ENCODE results near the gene ITGA1. TPM values are rescaled to one million over a fixed set of nuclear protein-coding genes. Genes with fewer than 3 reads are reported as not detected.

ITGA1 gene
- total RNA-seq, result 4.6 and 6.6 TPM in 2 replicates

DNA sequence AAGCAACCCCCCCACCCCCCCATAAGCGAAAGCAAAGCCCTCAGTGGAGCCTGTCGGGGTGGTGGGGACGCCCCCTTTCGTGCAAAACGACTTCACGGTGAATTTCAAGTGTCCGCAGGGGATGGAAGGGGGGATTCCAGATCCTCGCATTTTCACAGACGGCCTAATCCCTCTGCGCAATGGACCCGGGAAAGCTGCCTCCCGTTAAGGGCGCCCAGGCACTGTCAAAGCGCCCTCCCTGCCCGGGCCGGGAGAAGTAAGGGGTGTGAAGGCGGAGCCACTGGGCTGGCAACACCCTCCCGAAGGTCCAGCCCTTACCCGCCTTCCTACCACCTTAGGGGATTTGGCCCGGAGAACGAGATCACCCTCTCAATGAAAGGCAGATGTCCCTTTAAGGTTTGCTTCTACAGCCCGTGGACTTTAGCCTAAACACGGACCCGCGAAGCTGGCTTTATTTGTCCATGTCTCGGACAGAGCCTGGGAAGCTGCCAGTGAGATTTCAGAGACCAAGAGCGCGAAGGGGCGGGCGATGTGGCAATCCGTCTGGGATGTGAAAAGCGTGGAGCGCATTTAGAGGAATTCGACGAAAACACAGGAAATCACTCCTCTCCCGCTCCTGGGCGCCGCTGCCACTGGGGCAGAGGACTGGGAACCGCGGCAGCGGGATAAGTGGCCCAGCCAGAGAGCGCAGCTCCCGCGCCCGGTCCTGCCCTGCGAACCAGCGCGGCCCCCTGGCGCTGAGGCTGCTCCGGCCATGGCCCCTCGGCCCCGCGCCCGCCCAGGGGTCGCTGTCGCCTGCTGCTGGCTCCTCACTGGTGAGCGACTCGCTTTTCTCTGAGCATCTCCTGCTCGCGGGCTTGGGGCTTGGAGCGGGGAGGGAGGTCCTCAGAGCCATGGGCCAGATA, at the start of gene ITGA1, which contains the start of gene PELO:
Gene ITGA1, plus strand, starts transcription at position 317 of the 905 bp plus-strand sequence. Its CDS starts 438 bp downstream, at position 755.
Gene PELO, plus strand, starts transcription at position 317 of the 905 bp plus-strand sequence. CDS start 12,479 bp downstream, outside the sequence.

GRCh38 chr5:52989025-52989780, 201.5 kb downstream of the ITGA1 start, which contains the start of gene ITGA2:
Gene ITGA2 (plus strand): TSS chr5:52989352. CDS start chr5:52989469, 117 bp downstream.

Other genes with a start within 250 kb of the ITGA1 start
- gene PELO, start within 50 bp of the ITGA1 start, total RNA-seq, result 22.0 and 23.3 TPM in 2 replicates
- gene ITGA2, start 201.4 kb downstream of the ITGA1 start, total RNA-seq, result 67.9 and 80.6 TPM in 2 replicates